ENCODE results near the gene ULBP1.
"Not testable (repeated sequence)": the region's sequence is repeated elsewhere in the genome, so short reads cannot be mapped to it uniquely, and the experiment has no call there.

The ULBP1 gene

GRCh38 chr6:149963462-149964307 lies at the start of gene ULBP1:
Gene ULBP1, plus strand, starts transcription at chr6:149963943. Its CDS starts 107 bp downstream, at chr6:149964050.
- peak; percentile 94 for DNase-seq (ENCODE audit: low read depth)
- peak; percentile 20; the same call in 1 of the 2 replicates for TF ChIP-seq CTCF (conservative IDR thresholded peaks at IDR 0.05; ENCODE audit: low read length)
- H3K4me3 ChIP-seq (ENCODE audit: low read length): peak within 1 kb of the TSS; percentile 67

GRCh38 chr6:149915970-149916865 lies 47.5 kb upstream of the ULBP1 start:
- TF ChIP-seq CTCF (conservative IDR thresholded peaks at IDR 0.05; ENCODE audit: low read length): no peak
- H3K4me3 ChIP-seq (ENCODE audit: low read length): no peak overlapping the region
- DNase-seq (ENCODE audit: low read depth): no peak

GRCh38 chr6:149917679-149918078 lies 46.1 kb upstream of the ULBP1 start:
- TF ChIP-seq CTCF (conservative IDR thresholded peaks at IDR 0.05; ENCODE audit: low read length): no peak
- H3K4me3 ChIP-seq (ENCODE audit: low read length): no peak overlapping the region
- no peak for DNase-seq (ENCODE audit: low read depth)

- TF ChIP-seq CTCF (conservative IDR thresholded peaks at IDR 0.05; ENCODE audit: low read length): no peak
- H3K4me3 ChIP-seq (ENCODE audit: low read length): no peak overlapping the region
- no peak for DNase-seq (ENCODE audit: low read depth)
Observed at GRCh38 chr6:149918151-149918905, 45.4 kb upstream of the ULBP1 start.

- DNase-seq (ENCODE audit: low read depth); H3K4me3 ChIP-seq (ENCODE audit: low read length): not testable (repeated sequence)
Observed at GRCh38 chr6:149919126-149919833, 44.5 kb upstream of the ULBP1 start.

GRCh38 chr6:149919834-149920225 lies 43.9 kb upstream of the ULBP1 start:
- no peak for DNase-seq (ENCODE audit: low read depth)
- no peak for TF ChIP-seq CTCF (conservative IDR thresholded peaks at IDR 0.05; ENCODE audit: low read length)
- H3K4me3 ChIP-seq (ENCODE audit: low read length): no peak overlapping the region
